ENCODE results near the gene TP63. TPM values are rescaled to one million over a fixed set of nuclear protein-coding genes. Genes with fewer than 3 reads are reported as not detected.

The TP63 gene
- total RNA-seq, 3 donors from 2014 or later (not counting 1 experiment from before 2014, with no cell fraction given), result 0.30 TPM; not detected in 2

DNA sequence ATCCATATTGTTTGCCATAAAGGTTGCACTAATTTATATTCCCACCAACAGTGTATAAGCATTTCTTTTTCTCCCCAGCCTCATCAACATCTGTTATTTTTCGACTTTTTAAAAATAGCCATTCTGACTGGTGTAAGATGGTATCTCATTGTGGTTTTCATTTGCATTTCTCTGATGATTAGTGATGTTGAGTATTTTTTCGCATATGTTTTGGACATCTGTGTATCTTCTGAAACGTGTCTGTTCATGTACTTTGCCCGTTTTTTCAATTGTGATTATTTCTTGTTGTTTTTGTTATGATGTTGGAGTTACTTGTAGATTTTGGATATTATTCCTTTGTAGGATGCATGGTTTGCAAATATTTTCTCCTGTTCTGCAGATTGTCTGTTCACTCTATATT is 46.5 kb downstream of the TP63 start:
- no peaks in the 10 kb centered on the region for H3K27me3 Mint-ChIP-seq (ENCODE audit: low read depth in 2 of 2)
- intact Hi-C loops (cut with micrococcal nuclease), result no loop called here
- no peak for DNase-seq

GRCh38 chr3:189680723-189681122 is 49.5 kb downstream of the TP63 start:
- no peak for ATAC-seq
- no peak overlapping the region for H3K4me3 ChIP-seq (ENCODE audit: low read length)
- peaks cover 3% of the 10 kb centered on the region for H3K9me3 ChIP-seq (ENCODE audit: control insufficient read depth, insufficient read depth, low read length)
- intact Hi-C loops (cut with micrococcal nuclease), result no loop called here
- no peaks in the 10 kb centered on the region for H3K36me3 Mint-ChIP-seq
- TF ChIP-seq, protein P1, sequence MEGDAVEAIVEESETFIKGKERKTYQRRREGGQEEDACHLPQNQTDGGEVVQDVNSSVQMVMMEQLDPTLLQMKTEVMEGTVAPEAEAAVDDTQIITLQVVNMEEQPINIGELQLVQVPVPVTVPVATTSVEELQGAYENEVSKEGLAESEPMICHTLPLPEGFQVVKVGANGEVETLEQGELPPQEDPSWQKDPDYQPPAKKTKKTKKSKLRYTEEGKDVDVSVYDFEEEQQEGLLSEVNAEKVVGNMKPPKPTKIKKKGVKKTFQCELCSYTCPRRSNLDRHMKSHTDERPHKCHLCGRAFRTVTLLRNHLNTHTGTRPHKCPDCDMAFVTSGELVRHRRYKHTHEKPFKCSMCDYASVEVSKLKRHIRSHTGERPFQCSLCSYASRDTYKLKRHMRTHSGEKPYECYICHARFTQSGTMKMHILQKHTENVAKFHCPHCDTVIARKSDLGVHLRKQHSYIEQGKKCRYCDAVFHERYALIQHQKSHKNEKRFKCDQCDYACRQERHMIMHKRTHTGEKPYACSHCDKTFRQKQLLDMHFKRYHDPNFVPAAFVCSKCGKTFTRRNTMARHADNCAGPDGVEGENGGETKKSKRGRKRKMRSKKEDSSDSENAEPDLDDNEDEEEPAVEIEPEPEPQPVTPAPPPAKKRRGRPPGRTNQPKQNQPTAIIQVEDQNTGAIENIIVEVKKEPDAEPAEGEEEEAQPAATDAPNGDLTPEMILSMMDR (IDR thresholded peaks at IDR 0.05), result no peak
- H3K36me3 ChIP-seq (ENCODE audit: control insufficient read depth, insufficient read depth, low read length), result no peaks in the 10 kb centered on the region
- no peaks in the 10 kb centered on the region for H3K27me3 ChIP-seq (ENCODE audit: control insufficient read depth, insufficient read depth, low read length)
- DNase-seq, result no peak
- no peaks in the 10 kb centered on the region for H3K27me3 Mint-ChIP-seq (ENCODE audit: low read depth in 2 of 2)
- no peaks in the 10 kb centered on the region for H3K4me1 ChIP-seq (ENCODE audit: control insufficient read depth, insufficient read depth, low read length)
- no peaks in the 10 kb centered on the region for H3K4me1 Mint-ChIP-seq
- H3K9me3 Mint-ChIP-seq, result peaks cover 11% of the 10 kb centered on the region in 2 donors
- H3K4me3 Mint-ChIP-seq, result no peak overlapping the region
- H3K27ac ChIP-seq (ENCODE audit: low read length), result no peak overlapping the region
- no peak overlapping the region for H3K27ac Mint-ChIP-seq

More for the DNA sequence above, 46.5 kb downstream of the TP63 start:
- Mint-ChIP-seq H3K36me3 (no peaks in the 10 kb centered on the region), H3K4me3 (no peak overlapping the region), H3K9me3 (peaks cover 6 to 9% of the 10 kb centered on the region in 2 donors), H3K27ac (no peak overlapping the region), H3K4me1 (no peaks in the 10 kb centered on the region)
- no peak for ATAC-seq
- Histone ChIP-seq H3K9me3 (ENCODE audit: control insufficient read depth, insufficient read depth, low read length) (peaks cover 3% of the 10 kb centered on the region), H3K4me3 (ENCODE audit: low read length) (no peak overlapping the region), H3K27ac (ENCODE audit: low read length) (no peak overlapping the region), H3K27me3 (ENCODE audit: control insufficient read depth, insufficient read depth, low read length) (no peaks in the 10 kb centered on the region), H3K4me1 (ENCODE audit: control insufficient read depth, insufficient read depth, low read length) (no peaks in the 10 kb centered on the region), H3K36me3 (ENCODE audit: control insufficient read depth, insufficient read depth, low read length) (no peaks in the 10 kb centered on the region)
- TF ChIP-seq, protein P1 (IDR thresholded peaks at IDR 0.05), result no peak
- WGBS (ENCODE audit: insufficient coverage), result 80% methylated on average over 3 of the region's 4 CpGs

- Mint-ChIP-seq H3K27me3 (ENCODE audit: low read depth in 2 of 2) (no peaks in the 10 kb centered on the region), H3K9me3 (peaks cover 5 to 11% of the 10 kb centered on the region in 2 donors), H3K4me3 (no peak overlapping the region), H3K27ac (no peak overlapping the region), H3K4me1 (no peaks in the 10 kb centered on the region), H3K36me3 (no peaks in the 10 kb centered on the region)
- ATAC-seq, result no peak
- H3K36me3 ChIP-seq (ENCODE audit: control insufficient read depth, insufficient read depth, low read length), result no peaks in the 10 kb centered on the region
- no peaks in the 10 kb centered on the region for H3K27me3 ChIP-seq (ENCODE audit: control insufficient read depth, insufficient read depth, low read length)
- intact Hi-C loops (cut with micrococcal nuclease), result no loop called here
- peaks cover 3% of the 10 kb centered on the region for H3K9me3 ChIP-seq (ENCODE audit: control insufficient read depth, insufficient read depth, low read length)
- no peaks in the 10 kb centered on the region for H3K4me1 ChIP-seq (ENCODE audit: control insufficient read depth, insufficient read depth, low read length)
- WGBS (ENCODE audit: insufficient coverage), result 91% methylated on average over 2 of the region's 3 CpGs
- H3K27ac ChIP-seq (ENCODE audit: low read length), result no peak overlapping the region
- no peak overlapping the region for H3K4me3 ChIP-seq (ENCODE audit: low read length)
- TF ChIP-seq, protein P1 (IDR thresholded peaks at IDR 0.05), result no peak
- DNase-seq, result no peak
These were observed 52.5 kb downstream of the TP63 start for GRCh38 chr3:189683546-189684255.

DNA sequence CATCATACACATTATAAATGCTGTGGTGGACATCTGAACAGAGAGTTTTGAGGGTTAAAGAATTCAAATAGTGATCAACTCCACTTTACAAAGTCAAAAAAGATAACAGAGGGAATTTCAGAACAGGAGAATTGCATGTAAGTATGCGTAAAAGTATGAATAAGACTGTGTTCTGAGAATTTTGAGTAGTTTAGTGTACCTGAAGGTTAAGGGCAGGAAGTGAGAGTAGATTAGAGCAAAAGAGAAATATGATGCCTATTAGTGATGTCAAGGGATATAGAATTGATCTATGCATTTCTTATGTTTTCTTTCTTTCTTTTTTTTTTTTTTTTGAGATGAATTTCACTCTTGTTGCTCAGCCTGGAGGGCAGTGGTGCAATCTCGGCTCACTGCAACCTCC is 53.1 kb downstream of the TP63 start:
- Histone ChIP-seq H3K9me3 (ENCODE audit: control insufficient read depth, insufficient read depth, low read length) (peaks cover 3% of the 10 kb centered on the region), H3K4me3 (ENCODE audit: low read length) (no peak overlapping the region), H3K36me3 (ENCODE audit: control insufficient read depth, insufficient read depth, low read length) (no peaks in the 10 kb centered on the region), H3K27ac (ENCODE audit: low read length) (no peak overlapping the region), H3K27me3 (ENCODE audit: control insufficient read depth, insufficient read depth, low read length) (no peaks in the 10 kb centered on the region), H3K4me1 (ENCODE audit: control insufficient read depth, insufficient read depth, low read length) (no peaks in the 10 kb centered on the region)
- Mint-ChIP-seq H3K4me3 (no peak overlapping the region), H3K27ac (no peak overlapping the region), H3K36me3 (no peaks in the 10 kb centered on the region), H3K9me3 (peaks cover 5 to 11% of the 10 kb centered on the region in 2 donors), H3K27me3 (ENCODE audit: low read depth in 2 of 2) (no peaks in the 10 kb centered on the region), H3K4me1 (no peaks in the 10 kb centered on the region)
- ATAC-seq (no peak), DNase-seq (no peak)
- 100% methylated on average over 2 of the region's 2 CpGs for WGBS (ENCODE audit: insufficient coverage)
- intact Hi-C loops (cut with micrococcal nuclease), result no loop called here
- TF ChIP-seq, protein P1 (IDR thresholded peaks at IDR 0.05), result no peak

Measured in natural killer cell (primary cell).